HepG2 (cell line): ENCODE measurements around the gene ZNF446. TPM values are rescaled to one million over a fixed set of nuclear protein-coding genes. Genes with fewer than 3 reads are reported as not detected.

Experiments used
- ATF1 ChIP-seq: IDR thresholded peaks from 2 replicates; pipeline ENCODE4 v1.6.1; 2016; ENCODE audit warnings: mild to moderate bottlenecking, control low read depth
- CSRNP1 ChIP-seq: sonication (generic); formaldehyde crosslinking; IDR thresholded peaks from 2 replicates; pipeline ENCODE4 v1.8.1; 2023; ENCODE audit warnings: mild to moderate bottlenecking, missing genetic modification reagents
- HNF4A ChIP-seq: sonication (generic); formaldehyde crosslinking; IDR thresholded peaks from 2 replicates; pipeline ENCODE4 v1.4.0; 2020; ENCODE audit warnings: missing genetic modification reagents
- KDM1A ChIP-seq: IDR thresholded peaks from 2 replicates; pipeline ENCODE4 v1.6.1; 2016; ENCODE audit warnings: missing compliant biosample characterization
- KLF9 ChIP-seq: IDR thresholded peaks from 2 replicates; pipeline ENCODE4 v1.6.1; 2016; ENCODE audit warnings: low read depth
- MTA1 ChIP-seq: sonication (generic); formaldehyde crosslinking; IDR thresholded peaks from 2 replicates; pipeline ENCODE4 v1.4.0; 2020; ENCODE audit warnings: missing genetic modification reagents, mild to moderate bottlenecking, borderline replicate concordance
- NONO ChIP-seq, 2 experiments: fragments of 450-650 bp in 1 of 2; sonication (generic) in 1 of 2; formaldehyde crosslinking in 1 of 2; IDR thresholded peaks in 1 of 2; conservative IDR thresholded peaks in 1 of 2; 2 replicates each; pipeline versions ENCODE4 v1.6.1 to v1.8.0; 2017 to 2022; ENCODE audit warnings: mild to moderate bottlenecking in 1 of 2, missing genetic modification reagents in 1 of 2, moderate library complexity in 1 of 2
- PPARG ChIP-seq: conservative IDR thresholded peaks from 2 replicates; pipeline ENCODE4 v1.6.1; 2016; ENCODE audit warnings: missing biosample characterization, missing genetic modification reagents
- SCMH1 ChIP-seq: sonication (generic); formaldehyde crosslinking; IDR thresholded peaks from 2 replicates; pipeline ENCODE4 v1.9.0; 2021; ENCODE audit warnings: missing genetic modification reagents, mild to moderate bottlenecking, borderline replicate concordance
- ZBTB20 ChIP-seq: sonication (generic); formaldehyde crosslinking; IDR thresholded peaks from 2 replicates; pipeline ENCODE4 v1.8.1; 2023; ENCODE audit warnings: missing genetic modification reagents, low read depth, mild to moderate bottlenecking, borderline replicate concordance
- ZBTB37 ChIP-seq: sonication (generic); formaldehyde crosslinking; IDR thresholded peaks from 2 replicates; pipeline ENCODE4 v1.4.0; 2020; ENCODE audit warnings: mild to moderate bottlenecking, missing genetic modification reagents
- ZNF768 ChIP-seq: sonication (generic); formaldehyde crosslinking; IDR thresholded peaks from 2 replicates; pipeline ENCODE4 v1.4.0; 2020; ENCODE audit warnings: missing genetic modification reagents
- ZNF788 ChIP-seq: sonication (generic); formaldehyde crosslinking; IDR thresholded peaks from 2 replicates; pipeline ENCODE4 v1.5.0; 2020; ENCODE audit warnings: mild to moderate bottlenecking, missing genetic modification reagents, borderline replicate concordance
- ZSCAN12 ChIP-seq: sonication (generic); formaldehyde crosslinking; IDR thresholded peaks from 2 replicates; pipeline ENCODE4 v1.9.0; 2021; ENCODE audit warnings: mild to moderate bottlenecking, missing genetic modification reagents
- ZSCAN30 ChIP-seq: sonication (generic); formaldehyde crosslinking; IDR thresholded peaks from 2 replicates; pipeline ENCODE4 v1.5.0; 2020; ENCODE audit warnings: mild to moderate bottlenecking, missing genetic modification reagents
- ZSCAN31 ChIP-seq: sonication (generic); formaldehyde crosslinking; IDR thresholded peaks from 2 replicates; pipeline ENCODE4 v1.5.0; 2020; ENCODE audit warnings: low read depth, mild to moderate bottlenecking, missing genetic modification reagents
- polyA plus RNA-seq, 8 experiments: library from polyadenylated mRNA; depleted of rRNA in 3 of 8; stranded (reverse) in 7 of 8; unstranded in 1 of 8; fragments of >200 nt; fragmentation: Illumina TruSeq in 4 of 8; extraction: Trizol in 4 of 8; gene quantifications; 2 replicates each; pipeline versions ENCODE4 v1.2.1 to v1.2.3, GENCODE V29; 2011 to 2016; ENCODE audit warnings: low read depth in 4 of 8, missing spikeins in 1 of 8, mixed read lengths in 1 of 8; ENCODE audit not compliant: insufficient read depth in 1 of 8
- total RNA-seq, 5 experiments: library from RNA; depleted of rRNA; stranded (reverse); fragments of >200 nt; fragmentation: Illumina TruSeq; extraction: Trizol; gene quantifications; 2 replicates each; pipeline ENCODE4 v1.2.3, GENCODE V29; 2016; ENCODE audit warnings: low read depth in 1 of 5
- TF ChIP-seq, protein P1 (sequence below): sonication (generic); formaldehyde crosslinking; IDR thresholded peaks from 2 replicates; pipeline ENCODE4 v1.9.0; 2021; ENCODE audit warnings: missing genetic modification reagents, borderline replicate concordance
- TF ChIP-seq, protein P2 (sequence below): sonication (generic); formaldehyde crosslinking; IDR thresholded peaks from 2 replicates; pipeline ENCODE4 v1.4.0; 2020; ENCODE audit warnings: missing genetic modification reagents
- TF ChIP-seq, protein P3 (sequence below): sonication (generic); formaldehyde crosslinking; IDR thresholded peaks from 2 replicates; pipeline ENCODE4 v1.4.0; 2020; ENCODE audit warnings: missing genetic modification reagents

The ZNF446 gene
- total and polyA plus RNA-seq, 2 of the 13 experiments (the other 11 are each of a cell fraction or from before 2014, with no cell fraction given) = 3.0 to 3.6 TPM

DNA sequence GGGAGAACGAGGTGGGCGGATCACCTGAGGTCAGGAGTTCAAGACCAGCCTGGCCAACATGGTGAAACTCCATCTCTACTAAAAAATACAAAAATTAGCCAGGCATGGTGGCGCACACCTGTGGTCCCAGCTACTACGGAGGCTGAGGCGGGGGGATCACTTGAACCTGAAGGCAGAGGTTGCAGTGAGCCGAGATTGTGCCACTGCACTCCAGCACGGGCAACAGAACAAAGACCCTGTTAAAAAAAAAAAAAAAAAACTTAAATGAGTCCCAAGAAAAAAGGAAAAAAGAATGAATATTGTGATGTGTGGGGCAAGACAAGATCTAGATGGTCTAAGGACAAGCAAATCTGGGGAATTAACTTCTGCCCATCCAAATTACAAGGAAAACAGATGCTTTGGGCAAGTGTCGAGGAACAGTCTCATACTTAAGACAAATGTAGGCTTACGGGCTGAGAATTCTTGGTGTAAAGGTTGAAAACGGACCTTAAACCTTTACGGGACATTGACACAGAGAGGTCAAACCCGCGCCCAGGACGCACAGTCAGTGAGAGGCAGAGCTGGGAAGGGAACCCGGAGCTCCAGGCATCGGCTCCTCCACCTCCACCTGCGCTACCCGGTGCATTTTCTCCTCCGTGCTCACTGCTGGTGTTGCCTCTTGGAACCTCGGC lies 9.9 kb upstream of the ZNF446 start (continued):
- TF ChIP-seq CSRNP1 (CRISPR knock-in tag) (peak; percentile 64; the same call in 1 of the 2 replicates), ZNF768 (CRISPR knock-in tag) (peak; percentile 98), PPARG (CRISPR knock-in tag) (no peak), NONO (IDR thresholded peaks at IDR 0.05) (no peak), NONO (CRISPR knock-in tag; conservative IDR thresholded peaks at IDR 0.05) (no peak), ATF1 (CRISPR knock-in tag) (peak; percentile 50; the same call in 1 of the 2 replicates), ZNF788 (CRISPR knock-in tag) (0 out of 2 replicates have a peak, but pooled peaks have one; percentile 12), SCMH1 (CRISPR knock-in tag) (no peak), KLF9 (CRISPR knock-in tag) (no peak), ZSCAN30 (CRISPR knock-in tag) (0 out of 2 replicates have a peak, but pooled peaks have one; percentile 48), KDM1A (CRISPR knock-in tag) (peak; percentile 66; the same call in 1 of the 2 replicates), ZBTB37 (CRISPR knock-in tag) (no peak), MTA1 (no peak), ZSCAN12 (CRISPR knock-in tag) (no peak), HNF4A (CRISPR knock-in tag) (no peak), ZSCAN31 (CRISPR knock-in tag) (no peak), ZBTB20 (CRISPR knock-in tag) (no peak)
- TF ChIP-seq, protein P1, sequence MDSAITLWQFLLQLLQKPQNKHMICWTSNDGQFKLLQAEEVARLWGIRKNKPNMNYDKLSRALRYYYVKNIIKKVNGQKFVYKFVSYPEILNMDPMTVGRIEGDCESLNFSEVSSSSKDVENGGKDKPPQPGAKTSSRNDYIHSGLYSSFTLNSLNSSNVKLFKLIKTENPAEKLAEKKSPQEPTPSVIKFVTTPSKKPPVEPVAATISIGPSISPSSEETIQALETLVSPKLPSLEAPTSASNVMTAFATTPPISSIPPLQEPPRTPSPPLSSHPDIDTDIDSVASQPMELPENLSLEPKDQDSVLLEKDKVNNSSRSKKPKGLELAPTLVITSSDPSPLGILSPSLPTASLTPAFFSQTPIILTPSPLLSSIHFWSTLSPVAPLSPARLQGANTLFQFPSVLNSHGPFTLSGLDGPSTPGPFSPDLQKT (CRISPR knock-in tag) = no peak
- TF ChIP-seq, protein P2, sequence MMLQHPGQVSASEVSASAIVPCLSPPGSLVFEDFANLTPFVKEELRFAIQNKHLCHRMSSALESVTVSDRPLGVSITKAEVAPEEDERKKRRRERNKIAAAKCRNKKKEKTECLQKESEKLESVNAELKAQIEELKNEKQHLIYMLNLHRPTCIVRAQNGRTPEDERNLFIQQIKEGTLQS (CRISPR knock-in tag) = no peak
- TF ChIP-seq, protein P3, sequence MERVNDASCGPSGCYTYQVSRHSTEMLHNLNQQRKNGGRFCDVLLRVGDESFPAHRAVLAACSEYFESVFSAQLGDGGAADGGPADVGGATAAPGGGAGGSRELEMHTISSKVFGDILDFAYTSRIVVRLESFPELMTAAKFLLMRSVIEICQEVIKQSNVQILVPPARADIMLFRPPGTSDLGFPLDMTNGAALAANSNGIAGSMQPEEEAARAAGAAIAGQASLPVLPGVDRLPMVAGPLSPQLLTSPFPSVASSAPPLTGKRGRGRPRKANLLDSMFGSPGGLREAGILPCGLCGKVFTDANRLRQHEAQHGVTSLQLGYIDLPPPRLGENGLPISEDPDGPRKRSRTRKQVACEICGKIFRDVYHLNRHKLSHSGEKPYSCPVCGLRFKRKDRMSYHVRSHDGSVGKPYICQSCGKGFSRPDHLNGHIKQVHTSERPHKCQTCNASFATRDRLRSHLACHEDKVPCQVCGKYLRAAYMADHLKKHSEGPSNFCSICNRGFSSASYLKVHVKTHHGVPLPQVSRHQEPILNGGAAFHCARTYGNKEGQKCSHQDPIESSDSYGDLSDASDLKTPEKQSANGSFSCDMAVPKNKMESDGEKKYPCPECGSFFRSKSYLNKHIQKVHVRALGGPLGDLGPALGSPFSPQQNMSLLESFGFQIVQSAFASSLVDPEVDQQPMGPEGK (CRISPR knock-in tag) = no peak; the same call in 1 of the 2 replicates
- TF ChIP-seq, all 625 proteins: peak for 10
